ENCODE data around the gene SIRT3.

GRCh38 chr11:272931-273198, 36.7 kb upstream of the SIRT3 start:
- TF ChIP-seq EZH2 (IDR thresholded peaks at IDR 0.05; ENCODE audit: insufficient read depth, poor library complexity, severe bottlenecking): no peak
- no peak for TF ChIP-seq EZH2phosphoT487 (IDR thresholded peaks at IDR 0.05; ENCODE audit: insufficient read depth, low read depth)

Data from GM23248 (cell line).